Mucosa of rectum (tissue), 2 donors: Measurements from ENCODE around the gene HOXA9.
A peak's percentile ranks its signal among the peaks of the same experiment; 100 is the strongest.

ENCODE experiments used
- H3K27ac ChIP-seq, 2 donors: one replicate each; pipeline ENCODE4 v1.7.0; 2013; ENCODE audit warnings: inconsistent platforms in 2 of 2, low read depth in 2 of 2, low read length in 2 of 2
- H3K27me3 ChIP-seq, 2 donors: one replicate each; pipeline ENCODE4 v1.7.0; 2013; ENCODE audit warnings: low read length in 2 of 2; ENCODE audit not compliant: control insufficient read depth in 2 of 2, insufficient read depth in 2 of 2
- H3K36me3 ChIP-seq, 2 donors: one replicate each; pipeline ENCODE4 v1.7.0; 2013; ENCODE audit warnings: low read length in 2 of 2; ENCODE audit not compliant: control insufficient read depth in 2 of 2, insufficient read depth in 2 of 2
- H3K4me1 ChIP-seq, 2 donors: one replicate each; pipeline ENCODE4 v1.7.0; 2013; ENCODE audit warnings: low read length in 2 of 2, mild to moderate bottlenecking in 1 of 2; ENCODE audit not compliant: control insufficient read depth in 2 of 2, insufficient read depth in 2 of 2
- H3K4me3 ChIP-seq, 2 donors: one replicate each; pipeline ENCODE4 v1.7.0; 2013; ENCODE audit warnings: low read length in 2 of 2
- H3K9ac ChIP-seq, 2 donors: one replicate each; pipeline ENCODE4 v1.7.0; 2013; ENCODE audit warnings: low read length in 2 of 2, low read depth in 1 of 2, mild to moderate bottlenecking in 1 of 2
- H3K9me3 ChIP-seq, 2 donors: one replicate each; pipeline ENCODE4 v1.7.0; 2013; ENCODE audit warnings: low read length in 2 of 2; ENCODE audit not compliant: control insufficient read depth in 2 of 2
- donor health status: healthy.
- donor health status: Normal muscosa, but diverticular disease.

HOXA9 gene

GRCh38 chr7:27132214-27132613 lies 33.1 kb downstream of the HOXA9 start:
- H3K4me1 ChIP-seq: peaks cover 68 to 70% of the 10 kb centered on the region in 2 donors
- H3K27ac ChIP-seq: no peak overlapping the region
- peak overlapping the region in 1 of 2 donors; percentile 91 for H3K9ac ChIP-seq
- no peaks in the 10 kb centered on the region for H3K27me3 ChIP-seq
- H3K9me3 ChIP-seq: no peaks in the 10 kb centered on the region
- H3K36me3 ChIP-seq: peaks cover 0 to 7% of the 10 kb centered on the region in 2 donors
- H3K4me3 ChIP-seq: no peak overlapping the region

GRCh38 chr7:27131390-27131819 lies 33.9 kb downstream of the HOXA9 start:
- peaks cover 0 to 7% of the 10 kb centered on the region in 2 donors for H3K36me3 ChIP-seq
- H3K9me3 ChIP-seq: no peaks in the 10 kb centered on the region
- peaks cover 62 to 66% of the 10 kb centered on the region in 2 donors for H3K4me1 ChIP-seq
- peak overlapping the region; percentile 77 to 88 for H3K4me3 ChIP-seq
- H3K9ac ChIP-seq: peak overlapping the region; percentile 79 to 91
- H3K27me3 ChIP-seq: no peaks in the 10 kb centered on the region
- peak overlapping the region; percentile 90 to 94 for H3K27ac ChIP-seq

GRCh38 chr7:27130540-27131389 lies 34.6 kb downstream of the HOXA9 start, which contains the start of gene HOXA4:
Gene HOXA4, minus strand, starts transcription at chr7:27130757. Its CDS starts 24 bp downstream, at chr7:27130733.
- peaks cover 57 to 61% of the 10 kb centered on the region in 2 donors for H3K4me1 ChIP-seq
- H3K4me3 ChIP-seq: peak within 1 kb of the TSS; percentile 77 to 88
- H3K9ac ChIP-seq: peak within 1 kb of the TSS; percentile 79 to 91
- no peaks in the 10 kb centered on the region for H3K27me3 ChIP-seq
- H3K9me3 ChIP-seq: no peaks in the 10 kb centered on the region
- peaks cover 0 to 7% of the 10 kb centered on the region in 2 donors for H3K36me3 ChIP-seq
- H3K27ac ChIP-seq: peak within 1 kb of the TSS; percentile 90 to 94

- H3K4me3 ChIP-seq: peak overlapping the region; percentile 70 to 77
- H3K36me3 ChIP-seq: peaks cover 0 to 7% of the 10 kb centered on the region in 2 donors
- peaks cover 56 to 57% of the 10 kb centered on the region in 2 donors for H3K4me1 ChIP-seq
- peak overlapping the region; percentile 75 to 94 for H3K27ac ChIP-seq
- H3K27me3 ChIP-seq: no peaks in the 10 kb centered on the region
- no peaks in the 10 kb centered on the region for H3K9me3 ChIP-seq
- peak overlapping the region; percentile 29 to 62 for H3K9ac ChIP-seq
Observed at GRCh38 chr7:27129729-27130539, 35.4 kb downstream of the HOXA9 start.

- H3K36me3 ChIP-seq: peaks cover 0 to 10% of the 10 kb centered on the region in 2 donors
- H3K9me3 ChIP-seq: no peaks in the 10 kb centered on the region
- H3K9ac ChIP-seq: no peak overlapping the region
- peak overlapping the region; percentile 75 to 94 for H3K27ac ChIP-seq
- no peaks in the 10 kb centered on the region for H3K27me3 ChIP-seq
- peak overlapping the region; percentile 66 to 77 for H3K4me3 ChIP-seq
- H3K4me1 ChIP-seq: peaks cover 57% of the 10 kb centered on the region in 2 donors
Observed at GRCh38 chr7:27128776-27129728, 36.3 kb downstream of the HOXA9 start.

GRCh38 chr7:27128034-27128433 lies 37.3 kb downstream of the HOXA9 start:
- H3K4me1 ChIP-seq: peaks cover 55 to 56% of the 10 kb centered on the region in 2 donors
- H3K4me3 ChIP-seq: no peak overlapping the region
- peak overlapping the region in 1 of 2 donors; percentile 14 for H3K27ac ChIP-seq
- H3K27me3 ChIP-seq: no peaks in the 10 kb centered on the region
- no peaks in the 10 kb centered on the region for H3K9me3 ChIP-seq
- H3K9ac ChIP-seq: no peak overlapping the region
- H3K36me3 ChIP-seq: peaks cover 0 to 10% of the 10 kb centered on the region in 2 donors

- Histone ChIP-seq H3K27ac (no peak overlapping the region), H3K4me3 (no peak overlapping the region), H3K36me3 (peaks cover 0 to 10% of the 10 kb centered on the region in 2 donors), H3K4me1 (peaks cover 51 to 66% of the 10 kb centered on the region in 2 donors), H3K9ac (no peak overlapping the region), H3K27me3 (no peaks in the 10 kb centered on the region), H3K9me3 (no peaks in the 10 kb centered on the region)
Observed at GRCh38 chr7:27126596-27127327, 38.6 kb downstream of the HOXA9 start.

GRCh38 chr7:27125986-27126394 lies 39.3 kb downstream of the HOXA9 start:
- peaks cover 44 to 66% of the 10 kb centered on the region in 2 donors for H3K4me1 ChIP-seq
- H3K27ac ChIP-seq: no peak overlapping the region
- H3K9me3 ChIP-seq: no peaks in the 10 kb centered on the region
- H3K27me3 ChIP-seq: no peaks in the 10 kb centered on the region
- H3K4me3 ChIP-seq: no peak overlapping the region
- H3K36me3 ChIP-seq: peaks cover 0 to 10% of the 10 kb centered on the region in 2 donors
- no peak overlapping the region for H3K9ac ChIP-seq
